GM19397 (cell line): ENCODE data around the gene IL11.
"Not testable (repeated sequence)": the region's sequence is repeated elsewhere in the genome, so short reads cannot be mapped to it uniquely, and the experiment has no call there.

Source experiments
- ATAC-seq: cut with Tn5 transposase; IDR thresholded peaks from one replicate; pipeline ENCODE4 v1.9.1; 2021; ENCODE audit warnings: mild to moderate bottlenecking, moderate library complexity; ENCODE audit not compliant: unreplicated experiment

Gene IL11

GRCh38 chr19:55336101-55336500, 34.2 kb downstream of the IL11 start:
- no peak for ATAC-seq

DNA sequence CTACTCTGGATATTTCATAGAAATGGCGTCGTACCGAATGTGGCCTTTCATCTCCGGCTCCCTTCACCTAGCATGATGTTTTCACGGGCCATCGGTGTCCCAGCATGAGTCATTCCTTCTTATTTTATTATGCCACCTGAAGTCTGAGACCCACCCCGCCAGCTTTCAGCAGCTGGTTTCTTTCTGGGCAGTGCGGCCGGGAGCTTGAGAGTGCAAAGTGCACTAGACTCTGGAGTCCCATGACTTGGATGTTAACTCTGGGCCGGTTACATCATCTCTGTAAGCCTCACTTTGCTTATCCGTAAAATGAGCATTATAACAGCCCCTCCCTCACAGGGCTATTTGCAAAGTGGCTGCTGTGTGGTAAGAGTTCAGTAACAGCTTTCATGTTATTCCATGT, 36.4 kb downstream of the IL11 start:
- ATAC-seq: no peak

DNA sequence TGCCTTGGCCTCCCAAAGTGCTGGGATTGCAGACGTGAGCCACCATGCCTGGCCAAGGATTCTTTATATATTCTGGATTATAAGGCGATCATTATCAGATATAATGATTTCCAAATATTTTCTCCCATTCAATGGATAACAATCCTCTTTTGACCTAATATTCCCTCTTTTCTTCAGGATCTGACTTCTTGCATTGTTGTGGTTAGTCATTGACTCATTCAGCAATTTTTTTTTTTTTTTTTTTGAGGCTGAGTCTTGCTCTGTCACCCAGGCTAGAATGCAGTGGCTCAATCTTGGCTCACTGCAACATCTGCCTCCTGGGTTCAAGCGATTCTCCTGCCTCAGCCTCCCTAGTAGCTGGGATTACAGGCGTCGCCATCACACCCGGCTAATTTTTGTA, 40.5 kb downstream of the IL11 start:
- not testable (repeated sequence) for ATAC-seq

DNA sequence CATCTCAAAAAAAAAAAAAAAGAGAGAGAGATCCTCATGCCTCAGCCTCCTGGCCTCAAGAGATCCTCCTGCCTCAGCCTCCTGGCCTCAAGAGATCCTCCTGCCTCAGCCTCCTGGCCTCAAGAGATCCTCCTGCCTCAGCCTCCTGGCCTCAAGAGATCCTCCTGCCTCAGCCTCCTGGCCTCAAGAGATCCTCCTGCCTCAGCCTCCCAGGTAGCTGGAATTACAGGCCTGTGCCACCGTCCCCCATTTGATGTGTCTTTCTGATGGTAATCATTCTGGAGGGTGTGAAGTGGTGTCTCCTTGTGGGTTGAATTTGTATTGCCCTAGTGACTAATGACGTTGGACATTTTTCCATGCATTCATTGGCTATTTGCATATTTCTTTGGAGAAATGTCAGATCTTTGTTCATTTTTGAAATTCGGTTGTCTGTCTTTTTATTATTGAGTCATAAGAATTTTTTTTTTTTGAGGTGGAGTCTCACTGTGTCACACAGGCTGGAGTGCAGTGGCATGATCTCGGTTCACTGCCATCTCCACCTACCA, 41.4 kb downstream of the IL11 start:
- not testable (repeated sequence) for ATAC-seq

DNA sequence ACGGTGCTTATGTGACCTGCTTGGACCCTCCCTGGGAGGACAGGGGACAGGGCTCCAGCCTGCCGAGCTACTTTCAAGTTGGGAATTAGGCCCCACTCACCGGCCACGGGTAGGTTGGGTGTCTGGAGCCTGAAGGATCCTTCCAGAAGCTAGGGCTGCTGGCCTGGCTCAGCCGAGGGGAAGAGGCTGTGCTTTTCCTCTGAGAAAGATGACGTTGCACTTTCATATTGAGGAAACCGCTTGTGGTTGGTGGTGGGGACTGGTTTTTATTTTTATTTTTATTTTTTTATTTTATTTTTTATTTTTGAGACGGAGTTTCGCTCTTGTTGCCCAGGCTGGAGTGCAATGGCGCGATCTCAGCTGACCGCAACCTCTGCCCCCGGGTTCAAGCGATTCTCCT, 45.1 kb downstream of the IL11 start, which contains the start of gene TMEM150B:
Gene TMEM150B (minus strand): TSS at position 170 of the 400 bp plus-strand sequence. CDS start 4,305 bp downstream, outside the sequence.
- ATAC-seq: no peak

DNA sequence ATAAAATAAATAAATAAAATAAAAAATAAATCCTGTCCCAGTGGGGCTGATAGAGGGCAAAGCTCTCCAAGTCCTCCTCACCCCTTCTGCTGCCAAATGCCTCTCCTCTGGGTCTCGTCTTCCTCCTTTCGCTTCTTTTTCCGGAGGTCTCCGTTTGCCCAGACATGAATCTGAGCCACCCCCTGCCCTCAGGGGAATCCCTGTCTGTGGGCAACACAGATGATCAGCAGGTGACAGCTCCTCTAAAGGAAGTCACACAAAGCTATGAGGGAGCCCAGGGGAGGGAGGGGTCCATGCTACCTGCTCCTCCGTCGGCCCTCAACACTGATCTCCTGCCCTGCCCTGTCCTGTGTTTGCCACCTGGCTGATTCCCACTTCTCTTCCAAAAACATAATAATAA, 45.6 kb downstream of the IL11 start:
- no peak for ATAC-seq

- ATAC-seq: no peak
Measured at GRCh38 chr19:55322204-55322885, 47.9 kb downstream of the IL11 start.

DNA sequence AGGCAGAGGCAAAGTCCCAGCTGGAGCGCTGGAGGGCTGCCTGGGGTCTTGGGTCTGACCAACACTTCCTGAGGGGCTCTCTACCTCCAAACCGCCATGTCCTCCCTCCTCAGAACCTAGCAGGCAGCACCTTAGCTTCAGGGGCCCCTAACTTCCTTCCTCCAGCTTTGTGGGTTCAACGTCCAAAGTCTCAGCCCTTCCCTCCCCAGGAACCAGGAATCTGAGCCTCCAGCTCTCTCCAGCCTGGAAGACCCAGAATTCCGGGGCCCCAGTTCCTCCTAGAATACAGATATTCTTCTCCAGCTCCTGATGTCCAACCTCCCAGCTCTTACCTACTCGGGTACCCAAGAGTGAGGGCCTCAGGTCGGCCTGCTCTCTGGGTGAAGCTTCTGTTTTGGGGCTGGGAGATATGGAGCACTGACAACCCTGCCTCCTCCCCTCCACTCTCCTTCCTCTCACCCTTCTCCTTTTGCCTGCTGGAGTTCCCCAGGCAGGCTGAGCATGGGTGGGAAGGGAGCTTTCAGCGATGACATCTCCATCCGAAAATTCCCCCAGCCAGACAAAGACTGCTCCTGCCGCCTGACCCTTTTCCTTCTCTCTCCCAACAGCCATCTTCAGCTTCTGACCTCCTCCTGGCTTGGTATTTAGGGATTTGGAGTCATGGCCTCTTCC, 48.7 kb downstream of the IL11 start:
- ATAC-seq: no peak

DNA sequence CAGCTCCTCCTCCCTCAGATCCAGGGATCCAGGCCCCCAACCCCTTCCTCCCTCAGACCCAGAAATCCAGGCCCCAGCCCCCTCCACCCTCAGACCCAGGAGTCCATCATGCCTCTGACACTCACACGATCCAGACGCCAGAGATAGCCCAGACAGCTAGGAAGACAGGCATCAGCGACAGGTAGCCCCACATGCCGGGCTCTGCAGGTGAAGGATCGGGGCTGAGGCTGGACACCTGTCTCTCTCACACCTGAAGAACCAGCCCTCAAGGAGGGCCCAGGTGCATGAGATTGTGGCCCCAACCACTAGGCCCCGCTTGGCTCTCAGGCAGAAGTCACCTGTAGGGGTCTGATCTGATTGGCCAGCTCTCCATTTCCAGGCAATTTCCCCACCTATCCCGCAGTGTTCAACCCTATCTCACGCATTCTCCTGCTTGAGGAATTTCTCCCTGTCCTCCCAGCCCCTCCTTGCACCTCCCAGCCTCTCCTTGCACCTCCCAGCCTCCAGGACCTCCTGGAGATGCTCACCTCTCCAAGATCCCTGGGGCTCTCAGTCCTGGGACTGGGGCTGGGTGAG, 49.3 kb downstream of the IL11 start:
- no peak for ATAC-seq

GRCh38 chr19:55319785-55320184, 50.5 kb downstream of the IL11 start:
- ATAC-seq: no peak

DNA sequence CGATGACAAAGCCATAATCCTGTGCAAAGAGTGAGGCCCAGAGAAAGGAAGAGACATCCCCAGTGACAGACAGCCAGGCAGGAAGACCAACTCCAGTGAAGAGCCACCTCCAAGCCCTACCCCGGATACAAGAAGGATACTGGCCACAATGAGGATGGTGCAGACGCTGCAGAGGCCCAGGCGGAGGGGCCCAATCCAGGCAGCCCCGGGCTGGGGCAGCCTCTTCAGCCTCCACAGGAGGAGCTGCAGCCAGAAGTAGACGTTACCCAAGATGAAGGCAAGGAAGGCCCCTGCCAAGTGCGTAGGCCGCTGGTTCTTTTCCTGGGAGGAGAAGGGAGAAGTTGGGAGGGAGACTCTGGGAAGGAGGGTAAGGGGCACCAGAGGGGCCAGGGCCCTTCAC, 53.6 kb downstream of the IL11 start:
- no peak for ATAC-seq

DNA sequence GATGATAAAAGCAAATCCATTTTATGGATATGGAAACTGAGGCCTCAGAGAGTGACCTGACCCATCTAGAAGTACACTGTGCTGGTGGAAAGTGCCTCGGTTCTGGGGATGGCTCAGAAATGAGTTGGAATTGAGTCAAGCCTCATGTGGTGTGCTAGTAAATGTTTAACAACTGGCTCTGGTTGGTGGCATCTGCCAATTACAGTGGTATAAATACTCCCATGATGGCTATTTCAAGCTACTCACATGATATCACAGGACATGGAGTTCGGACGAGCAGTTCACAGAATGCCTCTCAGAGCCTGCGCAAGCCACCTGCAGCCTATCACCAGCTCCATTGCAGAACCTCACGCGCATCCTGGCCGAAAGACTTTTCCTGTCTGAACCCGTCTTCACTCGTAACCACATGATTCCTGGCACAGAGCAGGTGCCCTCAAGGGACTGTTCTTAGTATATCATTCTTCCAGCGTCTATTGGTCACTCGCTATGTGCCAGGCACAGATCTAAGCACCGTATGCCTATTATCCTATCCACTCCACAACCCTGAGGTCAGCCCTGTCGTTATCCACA, 54.2 kb downstream of the IL11 start:
- ATAC-seq: no peak

DNA sequence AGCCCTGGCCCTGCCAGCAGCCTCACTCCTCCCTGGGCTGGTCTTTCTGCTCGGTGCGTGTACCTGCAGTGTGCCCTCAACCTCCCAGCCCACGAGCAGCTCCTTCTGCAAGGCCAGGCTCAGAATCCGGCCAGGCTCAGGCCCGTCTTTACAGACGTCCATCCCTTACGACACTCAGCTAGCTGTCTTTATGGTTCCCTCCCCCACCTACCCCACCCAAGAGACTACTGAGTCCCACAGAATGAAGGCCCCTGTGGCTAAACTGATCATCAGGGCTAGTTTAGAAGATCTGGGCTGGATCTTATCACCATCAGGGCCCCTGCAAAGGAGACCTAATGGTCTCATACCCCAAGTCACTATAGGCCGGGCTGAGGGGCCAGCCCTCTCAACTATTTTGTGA, 55.9 kb downstream of the IL11 start:
- no peak for ATAC-seq
